Measurements from ENCODE around the gene NFU1. TPM values are rescaled to one million over a fixed set of nuclear protein-coding genes. Genes with fewer than 3 reads are reported as not detected.

Gene NFU1
- total and polyA plus RNA-seq, 2 of the 13 experiments (the other 11 are each of a cell fraction or from before 2014, with no cell fraction given), result 39.1 to 84.0 TPM

- TF ChIP-seq ATF4 (CRISPR knock-in tag; IDR thresholded peaks at IDR 0.05) (0 out of 4 replicates have a peak, but pooled peaks of 1 of the 2 experiments have one; percentile 18), HNF1A (IDR thresholded peaks at IDR 0.05; ENCODE audit: low read depth) (peak; percentile 65; the same call in 1 of the 2 replicates), HNF1A (CRISPR knock-in tag; IDR thresholded peaks at IDR 0.05; ENCODE audit: borderline replicate concordance) (peak; percentile 33; the same call in 1 of the 2 replicates), MEF2D (CRISPR knock-in tag; IDR thresholded peaks at IDR 0.05) (no peak), DDIT3 (CRISPR knock-in tag; IDR thresholded peaks at IDR 0.05) (no peak), SRSF4 (IDR thresholded peaks at IDR 0.05; ENCODE audit: low read depth, low read length, poor library complexity, severe bottlenecking) (no peak), SAP130 (CRISPR knock-in tag; IDR thresholded peaks at IDR 0.05; ENCODE audit: low read depth) (0 out of 2 replicates have a peak, but pooled peaks have one; percentile 26)
Measured at GRCh38 chr2:69483696-69484095, 46.5 kb upstream of the NFU1 start (continued).

DNA sequence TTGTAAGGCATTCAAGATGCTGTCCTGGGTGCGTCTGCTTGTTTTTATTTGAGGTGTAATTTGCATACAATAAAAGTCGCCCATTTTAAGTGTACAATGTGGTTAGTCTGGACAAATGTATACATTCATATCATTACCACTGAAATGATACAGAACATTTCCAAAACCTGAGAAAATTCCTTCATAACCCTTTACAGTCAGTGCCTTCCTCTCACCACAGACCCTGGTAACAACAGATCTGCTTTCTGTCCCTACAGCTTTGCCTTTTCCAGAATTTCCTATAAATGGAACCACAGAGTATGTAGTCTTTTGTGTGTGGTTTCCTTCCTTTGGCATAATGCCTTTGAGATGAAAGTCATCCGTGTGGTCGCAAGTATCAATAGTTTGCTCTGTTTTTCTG lies 45.8 kb upstream of the NFU1 start:
- H3K36me3 ChIP-seq (replicated peaks in 1 of 2; ENCODE audit: control insufficient read depth in 1 of 2, insufficient read depth in 2 of 2, low read length in 2 of 2), result no peaks in the 10 kb centered on the region; a peak in 1 of 5 replicates
- in situ Hi-C loops (cut with HindIII; ENCODE audit: extremely low pct_ligation_motif_present, low pct_unique_long_range_greater_than_20kb) (no loop called here), intact Hi-C loops (cut with micrococcal nuclease; ENCODE audit: unreplicated experiment) (no loop called here)
- H3K9me3 ChIP-seq (ENCODE audit: low read length), result no peaks in the 10 kb centered on the region
- no peak overlapping the region for H3K4me2 ChIP-seq (ENCODE audit: low read depth, low read length)
- no peaks in the 10 kb centered on the region for H3K27me3 ChIP-seq (ENCODE audit: control insufficient read depth in 1 of 2, insufficient read depth in 2 of 2, low read length in 2 of 2)
- no peak overlapping the region for H2AFZ ChIP-seq (ENCODE audit: low read length)
- no TSS peak for BruUV-seq (replicated peaks)
- H3K4me3 ChIP-seq (replicated peaks in 1 of 3; ENCODE audit: insufficient read depth in 1 of 3, low read depth in 2 of 3, low read length in 3 of 3), result no peak overlapping the region
- ATAC-seq (no peak), DNase-seq (ENCODE audit: low spot score) (no peak), FAIRE-seq (peak; percentile 39)
- 97% methylated on average over 4 of the region's 4 CpGs for WGBS (ENCODE audit: low lambda C conversion rate)
- H3K79me2 ChIP-seq (ENCODE audit: insufficient read depth, low read length), result no peaks in the 10 kb centered on the region
- H3K9ac ChIP-seq (ENCODE audit: insufficient read depth, low read depth, low read length), result no peak overlapping the region
- POLR2A ChIA-PET, result interaction anchor here (1.7 kb wide), 1 partner anchor 45 kb away, joined by 6 read pairs; the partner anchor contains the start of gene NFU1
- no peak overlapping the region for H3K27ac ChIP-seq (ENCODE audit: extremely low read length, insufficient read depth, low read length)
- CTCF ChIA-PET (ENCODE audit: low intra/inter-chr PET ratio, low total read pairs), result no interaction called here
- H3K4me1 ChIP-seq (ENCODE audit: insufficient read depth, low read length), result peaks cover 16% of the 10 kb centered on the region
- no peaks in the 10 kb centered on the region for H4K20me1 ChIP-seq (ENCODE audit: insufficient read depth, low read length)
- TF ChIP-seq POLR2A (IDR thresholded peaks at IDR 0.05; ENCODE audit: insufficient read depth in 1 of 2, low read depth in 2 of 2, low read length in 2 of 2), result no peak
- no peak for TF ChIP-seq HOXA7 (CRISPR knock-in tag; IDR thresholded peaks at IDR 0.05)
- TF ChIP-seq ZNF644 (CRISPR knock-in tag; IDR thresholded peaks at IDR 0.05; ENCODE audit: low read depth), result no peak

Measured in HepG2 (cell line).